GM04503 (cell line): ENCODE data around the gene APBB1IP.
A peak's percentile ranks its signal among the peaks of the same experiment; 100 is the strongest.
"Not testable (repeated sequence)": the region's sequence is repeated elsewhere in the genome, so short reads cannot be mapped to it uniquely, and the experiment has no call there.

Experiments used
- DNase-seq: peaks from one replicate; pipeline ENCODE4 v3.0.0-alpha.2; 2012; ENCODE audit warnings: low read depth

APBB1IP gene

GRCh38 chr10:26478061-26478460, 39.9 kb downstream of the APBB1IP start:
- DNase-seq: no peak

GRCh38 chr10:26479766-26480492, 41.8 kb downstream of the APBB1IP start:
- no peak for DNase-seq

GRCh38 chr10:26481315-26481692, 43.2 kb downstream of the APBB1IP start:
- no peak for DNase-seq

- no peak for DNase-seq
These were observed 43.9 kb downstream of the APBB1IP start for GRCh38 chr10:26481914-26482550.

GRCh38 chr10:26483554-26483953, 45.4 kb downstream of the APBB1IP start:
- no peak for DNase-seq

GRCh38 chr10:26485150-26485941, 47.2 kb downstream of the APBB1IP start:
- no peak for DNase-seq

GRCh38 chr10:26486304-26486703, 48.2 kb downstream of the APBB1IP start:
- DNase-seq: peak; percentile 67

- peak; percentile 55 for DNase-seq
These were observed 49.1 kb downstream of the APBB1IP start for GRCh38 chr10:26486990-26487850.

GRCh38 chr10:26488344-26488743, 50.2 kb downstream of the APBB1IP start:
- no peak for DNase-seq

- no peak for DNase-seq
These were observed 50.9 kb downstream of the APBB1IP start for GRCh38 chr10:26489081-26489480.

- DNase-seq: not testable (repeated sequence)
These were observed 52.2 kb downstream of the APBB1IP start for GRCh38 chr10:26490367-26490766.

GRCh38 chr10:26491276-26491675, 53.1 kb downstream of the APBB1IP start:
- no peak for DNase-seq

GRCh38 chr10:26491934-26492333, 53.8 kb downstream of the APBB1IP start:
- DNase-seq: no peak

- DNase-seq: not testable (repeated sequence)
These were observed 54.6 kb downstream of the APBB1IP start for GRCh38 chr10:26492725-26493124.

GRCh38 chr10:26494018-26494417, 55.9 kb downstream of the APBB1IP start:
- DNase-seq: no peak

GRCh38 chr10:26499426-26499825, 61.3 kb downstream of the APBB1IP start:
- DNase-seq: no peak

- DNase-seq: no peak
These were observed 64.8 kb downstream of the APBB1IP start for GRCh38 chr10:26502986-26503385.

- no peak for DNase-seq
These were observed 65.8 kb downstream of the APBB1IP start for GRCh38 chr10:26503911-26504310.

- not testable (repeated sequence) for DNase-seq
These were observed 66.3 kb downstream of the APBB1IP start for GRCh38 chr10:26504429-26504828.

- no peak for DNase-seq
These were observed 67.3 kb downstream of the APBB1IP start for GRCh38 chr10:26505491-26505890.

- no peak for DNase-seq
These were observed 68.6 kb downstream of the APBB1IP start for GRCh38 chr10:26506736-26507135.

GRCh38 chr10:26507441-26507840, 69.3 kb downstream of the APBB1IP start:
- DNase-seq: no peak
